ENCODE results near the gene ITGA1. TPM values are rescaled to one million over a fixed set of nuclear protein-coding genes. Genes with fewer than 3 reads are reported as not detected.
"Not testable (repeated sequence)": the region's sequence is repeated elsewhere in the genome, so short reads cannot be mapped to it uniquely, and the experiment has no call there.

The ITGA1 gene
- total and polyA plus RNA-seq, 2 of the 13 experiments (the other 11 are each of a cell fraction or from before 2014, with no cell fraction given): 23.1 to 28.6 TPM

GRCh38 chr5:52844885-52845284, 57.2 kb downstream of the ITGA1 start (continued):
- TF ChIP-seq CBX5 (CRISPR knock-in tag; IDR thresholded peaks at IDR 0.05; ENCODE audit: borderline replicate concordance): no peak

- no peak overlapping the region for H3K4me3 ChIP-seq (replicated peaks in 1 of 3; ENCODE audit: insufficient read depth in 1 of 3, low read depth in 2 of 3, low read length in 3 of 3)
- in situ Hi-C loops (cut with HindIII; ENCODE audit: extremely low pct_ligation_motif_present, low pct_unique_long_range_greater_than_20kb): no loop called here
- H3K79me2 ChIP-seq (ENCODE audit: insufficient read depth, low read length): no peaks in the 10 kb centered on the region
- H3K27ac ChIP-seq (ENCODE audit: extremely low read length, insufficient read depth, low read length): no peak overlapping the region
- no TSS peak for BruUV-seq (replicated peaks)
- intact Hi-C loops (cut with micrococcal nuclease; ENCODE audit: unreplicated experiment): no loop called here
- TF ChIP-seq MTF1 (CRISPR knock-in tag; IDR thresholded peaks at IDR 0.05) (no peak), SRSF1 (optimal IDR thresholded peaks at IDR 0.05; ENCODE audit: low read depth, low read length) (no peak), ZFP36L2 (CRISPR knock-in tag; IDR thresholded peaks at IDR 0.05) (no peak), ZNF557 (CRISPR knock-in tag; IDR thresholded peaks at IDR 0.05) (no peak)
- no peaks in the 10 kb centered on the region for H3K4me1 ChIP-seq (ENCODE audit: insufficient read depth, low read length)
- no peak for ATAC-seq
- H3K9me3 ChIP-seq (ENCODE audit: low read length): no peaks in the 10 kb centered on the region
- WGBS (ENCODE audit: low lambda C conversion rate): 93% methylated on average over 6 of the region's 6 CpGs
- H3K27me3 ChIP-seq (ENCODE audit: control insufficient read depth in 1 of 2, insufficient read depth in 2 of 2, low read length in 2 of 2): no peaks in the 10 kb centered on the region
- H3K36me3 ChIP-seq (replicated peaks in 1 of 2; ENCODE audit: control insufficient read depth in 1 of 2, insufficient read depth in 2 of 2, low read length in 2 of 2): no peaks in the 10 kb centered on the region; a peak in 1 of 5 replicates
- no peaks in the 10 kb centered on the region for H4K20me1 ChIP-seq (ENCODE audit: insufficient read depth, low read length)
- no peak overlapping the region for H3K4me2 ChIP-seq (ENCODE audit: low read depth, low read length)
- no peak for FAIRE-seq
- H2AFZ ChIP-seq (ENCODE audit: low read length): no peak overlapping the region
- no peak for DNase-seq (ENCODE audit: low spot score)
- ChIA-PET CTCF (ENCODE audit: low intra/inter-chr PET ratio, low total read pairs) (no interaction called here), POLR2A (no interaction called here)
- H3K9ac ChIP-seq (ENCODE audit: insufficient read depth, low read depth, low read length): no peak overlapping the region
These were observed 58.6 kb downstream of the ITGA1 start for GRCh38 chr5:52846182-52846842.

GRCh38 chr5:52848688-52849087, 61.0 kb downstream of the ITGA1 start:
- H3K4me3 ChIP-seq (replicated peaks in 1 of 3; ENCODE audit: insufficient read depth in 1 of 3, low read depth in 2 of 3, low read length in 3 of 3); H4K20me1 ChIP-seq (ENCODE audit: insufficient read depth, low read length); ATAC-seq; H3K9me3 ChIP-seq (ENCODE audit: low read length); H3K27me3 ChIP-seq (ENCODE audit: control insufficient read depth in 1 of 2, insufficient read depth in 2 of 2, low read length in 2 of 2); intact Hi-C loops (cut with micrococcal nuclease; ENCODE audit: unreplicated experiment); in situ Hi-C loops (cut with HindIII; ENCODE audit: extremely low pct_ligation_motif_present, low pct_unique_long_range_greater_than_20kb); CTCF ChIA-PET (ENCODE audit: low intra/inter-chr PET ratio, low total read pairs); H3K36me3 ChIP-seq (replicated peaks in 1 of 2; ENCODE audit: control insufficient read depth in 1 of 2, insufficient read depth in 2 of 2, low read length in 2 of 2); H3K9ac ChIP-seq (ENCODE audit: insufficient read depth, low read depth, low read length); H3K4me1 ChIP-seq (ENCODE audit: insufficient read depth, low read length); H3K27ac ChIP-seq (ENCODE audit: extremely low read length, insufficient read depth, low read length); H3K4me2 ChIP-seq (ENCODE audit: low read depth, low read length); H3K79me2 ChIP-seq (ENCODE audit: insufficient read depth, low read length); H2AFZ ChIP-seq (ENCODE audit: low read length); FAIRE-seq; DNase-seq (ENCODE audit: low spot score); POLR2A ChIA-PET; BruUV-seq (replicated peaks): not testable (repeated sequence)
- 93% methylated on average over 5 of the region's 5 CpGs for WGBS (ENCODE audit: low lambda C conversion rate)

Data from HepG2 (cell line).